IMR-90 (cell line): ENCODE data around the gene MRPL28. TPM values are rescaled to one million over a fixed set of nuclear protein-coding genes. Genes with fewer than 3 reads are reported as not detected.
"Not testable (repeated sequence)": the region's sequence is repeated elsewhere in the genome, so short reads cannot be mapped to it uniquely, and the experiment has no call there.

Experiments
- ATAC-seq: fragments of 200-7000 bp; cut with Tn5 transposase; 2 replicates; pipeline ENCODE4 v1.9.1; 2020; ENCODE audit warnings: low read depth, mild to moderate bottlenecking, moderate library complexity
- BruUV-seq: library from RNA; stranded (reverse); fragments of 400-500 nt; replicated peaks from 2 replicates; lab custom pipeline; 2021; lab: Mats Ljungman, UMichigan
- CTCF ChIA-PET: fragments of 300-600 bp; formaldehyde crosslinking; extraction: SDS; loops from one replicate; lab custom pipeline; 2021; ENCODE audit warnings: antibody characterized with exemption; lab: Yijun Ruan, JAX
- POLR2A ChIA-PET: fragments of 300-600 bp; sonication (Branson Sonifier 250); formaldehyde crosslinking; loops from one replicate; lab custom pipeline; 2022; ENCODE audit warnings: antibody characterized with exemption; ENCODE audit not compliant: unreplicated experiment; lab: Charles Lee
- DNase-seq: peaks from one replicate; pipeline ENCODE4 v3.0.0; 2013
- H2AFZ ChIP-seq: replicated peaks from 2 replicates; pipeline ENCODE3; 2013; ENCODE audit warnings: low read length, mild to moderate bottlenecking; ENCODE audit not compliant: poor library complexity
- H2AK5ac ChIP-seq: 2 replicates; pipeline ENCODE4 v1.6.1; 2013; ENCODE audit warnings: low read depth, low read length, inconsistent platforms
- H2AK9ac ChIP-seq: replicated peaks from 2 replicates; pipeline ENCODE3; 2013; ENCODE audit warnings: mild to moderate bottlenecking, low read depth, low read length, moderate library complexity; ENCODE audit not compliant: poor library complexity
- H2BK120ac ChIP-seq: 2 replicates; pipeline ENCODE4 v1.6.1; 2013; ENCODE audit warnings: low read depth, low read length, inconsistent platforms
- H2BK15ac ChIP-seq: 3 replicates; pipeline ENCODE4 v1.6.1; 2013; ENCODE audit warnings: low read depth, low read length, inconsistent platforms
- H2BK20ac ChIP-seq: 2 replicates; pipeline ENCODE4 v1.6.1; 2013; ENCODE audit warnings: low read depth, mild to moderate bottlenecking, inconsistent platforms, low read length, moderate library complexity
- H2BK5ac ChIP-seq: 2 replicates; pipeline ENCODE4 v1.6.1; 2013; ENCODE audit warnings: mild to moderate bottlenecking, low read depth, low read length, inconsistent platforms; ENCODE audit not compliant: poor library complexity, severe bottlenecking
- H3K14ac ChIP-seq: replicated peaks from 2 replicates; pipeline ENCODE4 v1.6.1; 2013; ENCODE audit warnings: low read depth, low read length, inconsistent platforms
- H3K18ac ChIP-seq: 2 replicates; pipeline ENCODE4 v1.6.1; 2013; ENCODE audit warnings: low read depth, low read length, control low read depth
- H3K23ac ChIP-seq: 2 replicates; pipeline ENCODE4 v1.6.1; 2013; ENCODE audit warnings: low read depth, low read length, inconsistent platforms
- H3K27ac ChIP-seq: 2 replicates; pipeline ENCODE4 v1.5.1; 2013; ENCODE audit warnings: mild to moderate bottlenecking, control low read depth, low read length; ENCODE audit not compliant: insufficient read depth
- H3K27me3 ChIP-seq: 2 replicates; pipeline ENCODE4 v1.6.1; 2013; ENCODE audit warnings: low read length; ENCODE audit not compliant: control insufficient read depth, insufficient read depth
- H3K36me3 ChIP-seq: 2 replicates; pipeline ENCODE4 v1.6.1; 2013; ENCODE audit warnings: low read length, mixed read lengths; ENCODE audit not compliant: control insufficient read depth, insufficient read depth
- H3K4ac ChIP-seq: 2 replicates; pipeline ENCODE4 v1.6.1; 2013; ENCODE audit warnings: low read depth, low read length, inconsistent platforms
- H3K4me1 ChIP-seq: 2 replicates; pipeline ENCODE4 v1.6.1; 2013; ENCODE audit warnings: low read length, mixed read lengths; ENCODE audit not compliant: control insufficient read depth, insufficient read depth
- H3K4me2 ChIP-seq: 2 replicates; pipeline ENCODE4 v1.6.1; 2013; ENCODE audit warnings: low read depth, mild to moderate bottlenecking, control low read depth, low read length, moderate library complexity
- H3K4me3 ChIP-seq: 2 replicates; pipeline ENCODE4 v1.5.1; 2013; ENCODE audit warnings: low read depth, mild to moderate bottlenecking, control low read depth, low read length, moderate library complexity; ENCODE audit not compliant: insufficient read depth
- H3K56ac ChIP-seq: 2 replicates; pipeline ENCODE4 v1.6.1; 2013; ENCODE audit warnings: low read length, inconsistent platforms; ENCODE audit not compliant: insufficient read depth; ENCODE audit errors: extremely low read depth
- H3K79me1 ChIP-seq, 2 experiments: 2 replicates each; pipeline ENCODE4 v1.6.1; 2013; ENCODE audit warnings: low read length in 2 of 2, inconsistent platforms in 1 of 2, low read depth in 1 of 2
- H3K9ac ChIP-seq: 2 replicates; pipeline ENCODE4 v1.6.1; 2013; ENCODE audit warnings: low read depth, low read length, control low read depth
- H3K9me1 ChIP-seq: 2 replicates; pipeline ENCODE4 v1.6.1; 2013; ENCODE audit warnings: low read length, inconsistent platforms; ENCODE audit not compliant: insufficient read depth
- H3K9me3 ChIP-seq: 2 replicates; pipeline ENCODE4 v1.6.1; 2013; ENCODE audit warnings: low read length; ENCODE audit not compliant: control insufficient read depth, insufficient read depth
- H4K20me1 ChIP-seq: 2 replicates; pipeline ENCODE4 v1.6.1; 2013; ENCODE audit warnings: low read length, inconsistent platforms; ENCODE audit not compliant: insufficient read depth
- H4K5ac ChIP-seq: 2 replicates; pipeline ENCODE4 v1.6.1; 2013; ENCODE audit warnings: mild to moderate bottlenecking, low read depth, low read length, control low read depth
- H4K8ac ChIP-seq, 2 experiments: 2 replicates each; pipeline ENCODE4 v1.6.1; 2013; ENCODE audit warnings: low read depth in 2 of 2, low read length in 2 of 2, control low read depth in 1 of 2, inconsistent platforms in 1 of 2
- H4K91ac ChIP-seq: 2 replicates; pipeline ENCODE4 v1.6.1; 2013; ENCODE audit warnings: low read depth, low read length, inconsistent platforms; ENCODE audit not compliant: insufficient read depth
- WGBS, 2 experiments: methylation state at CpG; one replicate each; pipeline versions ENCODE4 v1.1.5 to v1.1.7; 2013; ENCODE audit warnings: missing lambda C conversion rate in 2 of 2; ENCODE audit not compliant: insufficient read length in 1 of 2; ENCODE audit errors: extremely low coverage in 2 of 2; 5-methylcytosine and 5-hydroxymethylcytosine counted together
- dilution Hi-C: fragments of 300-500 bp; cut with HindIII; formaldehyde crosslinking; loops from one replicate; pipeline ENCODE4 v1.14.3; 2018; ENCODE audit warnings: low sequenced_read_pairs; ENCODE audit not compliant: unreplicated experiment
- in situ Hi-C: fragments of 300-500 bp; cut with MboI; formaldehyde crosslinking; loops from 3 replicates; pipeline ENCODE4 v1.14.3; 2019; ENCODE audit warnings: low sequenced_read_pairs, inconsistent platforms, mixed read lengths
- intact Hi-C: fragments of 100-400 bp; cut with micrococcal nuclease; formaldehyde crosslinking; loops from 2 replicates; pipeline ENCODE4 v1.10.0; 2022
- polyA plus RNA-seq, 3 experiments: library from polyadenylated mRNA; depleted of rRNA; stranded (reverse); fragments of >200 nt; gene quantifications; 2 replicates each; pipeline ENCODE4 v1.2.3, GENCODE V29; 2012; ENCODE audit warnings: low replicate concordance in 1 of 3
- total RNA-seq: library from RNA; depleted of rRNA; stranded (reverse); fragments of >200 nt; gene quantifications from 2 replicates; pipeline ENCODE4 v1.2.3, GENCODE V29; 2012

Gene MRPL28
- total and polyA plus RNA-seq, 2 of the 4 experiments (the other 2 are of a cell fraction): 104 to 181 TPM

GRCh38 chr16:415170-415498 is 44.8 kb upstream of the MRPL28 start:
- not testable (repeated sequence) for H3K23ac ChIP-seq

More at GRCh38 chr16:415170-415498, 44.8 kb upstream of the MRPL28 start:
- dilution Hi-C loops, H2BK5ac ChIP-seq, H3K4ac ChIP-seq, H3K4me1 ChIP-seq, CTCF ChIA-PET, H3K27ac ChIP-seq, H4K5ac ChIP-seq, H3K9me1 ChIP-seq, H3K36me3 ChIP-seq, H2AK9ac ChIP-seq, H2AFZ ChIP-seq, H3K79me1 ChIP-seq, H4K20me1 ChIP-seq, H3K9me3 ChIP-seq, H2AK5ac ChIP-seq, H3K56ac ChIP-seq, H3K4me2 ChIP-seq, DNase-seq, H2BK120ac ChIP-seq, H3K4me3 ChIP-seq, BruUV-seq, H2BK20ac ChIP-seq, H3K9ac ChIP-seq, H2BK15ac ChIP-seq, ATAC-seq, H4K8ac ChIP-seq, in situ Hi-C loops, H3K27me3 ChIP-seq, H4K91ac ChIP-seq, intact Hi-C loops, POLR2A ChIA-PET, H3K18ac ChIP-seq, H3K14ac ChIP-seq: not testable (repeated sequence)
- WGBS, 2 experiments: no CpG with 5 or more reads among the region's 3 CpGs
